Measurements from ENCODE around the gene PPP1R3F.

Gene PPP1R3F

DNA sequence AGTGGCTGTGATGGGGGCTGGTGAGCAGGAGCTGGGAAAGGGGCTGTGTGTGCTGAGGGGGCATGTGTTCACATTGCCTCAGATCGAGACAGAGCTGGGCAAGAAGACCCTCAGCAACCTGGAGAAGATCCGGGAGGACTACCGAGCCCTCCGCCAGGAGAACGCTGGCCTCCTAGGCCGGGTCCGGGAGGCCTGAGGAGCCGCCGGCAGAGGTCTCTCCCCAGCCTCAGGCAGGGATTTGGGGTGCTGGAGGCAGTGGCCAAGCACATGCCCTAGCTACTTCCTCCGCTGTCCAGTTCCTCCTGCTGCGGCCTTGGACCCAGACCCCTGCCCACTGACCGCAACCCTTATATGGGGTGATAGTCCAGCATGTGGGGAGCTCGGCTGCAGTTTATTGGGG is 19.5 kb upstream of the PPP1R3F start:
- no peak for DNase-seq

- DNase-seq = no peak
These were observed 19.0 kb upstream of the PPP1R3F start for GRCh38 chrX:49250578-49250977.

DNA sequence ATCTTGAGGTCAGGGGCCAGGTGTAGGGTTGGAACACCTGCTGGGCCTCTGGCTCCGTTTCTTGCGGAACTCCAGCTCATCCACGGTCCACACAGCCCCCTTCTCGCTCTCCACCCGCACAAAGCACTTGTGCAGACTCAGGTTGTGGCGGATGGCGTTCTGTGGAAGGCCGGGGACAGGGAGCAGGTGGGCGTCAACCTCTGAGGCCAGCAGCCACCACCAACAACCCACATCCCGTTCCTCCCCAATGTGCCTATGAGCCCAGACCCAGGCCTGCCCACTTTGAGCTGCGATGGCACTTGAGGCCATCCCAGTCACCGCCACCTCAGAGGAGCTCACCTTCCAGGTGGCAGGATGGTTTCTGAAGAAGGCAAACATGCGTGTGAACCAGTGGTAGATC is 18.3 kb upstream of the PPP1R3F start:
- no peak for DNase-seq

DNA sequence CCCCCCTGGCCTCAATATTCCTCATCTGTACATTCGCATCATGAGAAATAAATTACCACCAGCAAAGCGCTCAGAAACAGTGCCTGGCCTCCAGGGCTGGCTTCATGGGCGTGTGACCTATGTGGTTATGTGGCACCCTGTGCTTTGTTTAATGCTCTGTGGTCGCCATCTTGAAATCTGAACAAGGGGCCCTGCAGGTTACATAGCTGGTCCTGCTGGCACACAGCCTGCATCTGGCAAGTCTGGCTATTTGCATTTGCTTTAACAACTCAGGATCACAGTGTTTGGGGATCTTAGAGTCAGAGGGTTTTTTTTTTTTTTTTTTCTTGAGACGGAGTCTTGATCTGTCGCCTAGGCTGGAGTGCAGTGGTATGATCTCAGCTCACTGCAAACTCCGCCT is 15.0 kb upstream of the PPP1R3F start:
- no peak for DNase-seq

DNA sequence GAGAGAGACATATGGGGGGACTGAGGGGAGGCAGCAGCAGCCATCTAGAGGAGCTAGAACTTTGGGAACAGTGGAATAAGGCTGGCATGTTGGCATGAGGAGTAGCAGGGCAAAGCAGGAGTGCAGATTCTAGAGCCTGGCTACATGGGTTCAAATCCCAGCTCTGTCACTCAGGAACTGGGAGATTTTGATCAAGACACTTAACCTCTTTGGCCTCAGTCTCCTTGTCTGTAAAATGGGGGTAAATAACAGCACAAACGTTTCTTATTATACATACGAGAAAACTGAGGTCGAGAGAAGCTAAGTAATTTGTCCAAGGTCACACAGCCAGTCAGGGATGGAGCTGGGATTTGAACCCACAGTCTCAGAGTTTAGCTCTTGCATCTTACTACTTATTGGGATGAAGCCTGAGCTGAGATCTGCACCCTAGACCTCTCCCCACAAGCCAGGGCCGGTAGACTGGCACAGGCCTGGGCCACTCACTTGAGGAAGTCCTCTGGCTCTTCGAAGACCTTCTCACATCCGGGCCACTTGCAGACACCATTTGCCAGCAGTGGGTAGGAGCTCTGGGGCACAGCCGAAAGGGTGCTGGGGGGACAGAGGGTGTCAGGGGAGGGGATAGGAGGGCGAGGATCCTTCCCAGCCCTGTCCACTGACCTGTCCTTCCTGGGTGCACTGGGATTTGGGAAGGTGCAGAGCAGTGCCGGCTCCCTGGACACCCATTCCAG is 13.2 kb upstream of the PPP1R3F start:
- DNase-seq = no peak

GRCh38 chrX:49257074-49257790 is 12.4 kb upstream of the PPP1R3F start:
- no peak for DNase-seq

DNA sequence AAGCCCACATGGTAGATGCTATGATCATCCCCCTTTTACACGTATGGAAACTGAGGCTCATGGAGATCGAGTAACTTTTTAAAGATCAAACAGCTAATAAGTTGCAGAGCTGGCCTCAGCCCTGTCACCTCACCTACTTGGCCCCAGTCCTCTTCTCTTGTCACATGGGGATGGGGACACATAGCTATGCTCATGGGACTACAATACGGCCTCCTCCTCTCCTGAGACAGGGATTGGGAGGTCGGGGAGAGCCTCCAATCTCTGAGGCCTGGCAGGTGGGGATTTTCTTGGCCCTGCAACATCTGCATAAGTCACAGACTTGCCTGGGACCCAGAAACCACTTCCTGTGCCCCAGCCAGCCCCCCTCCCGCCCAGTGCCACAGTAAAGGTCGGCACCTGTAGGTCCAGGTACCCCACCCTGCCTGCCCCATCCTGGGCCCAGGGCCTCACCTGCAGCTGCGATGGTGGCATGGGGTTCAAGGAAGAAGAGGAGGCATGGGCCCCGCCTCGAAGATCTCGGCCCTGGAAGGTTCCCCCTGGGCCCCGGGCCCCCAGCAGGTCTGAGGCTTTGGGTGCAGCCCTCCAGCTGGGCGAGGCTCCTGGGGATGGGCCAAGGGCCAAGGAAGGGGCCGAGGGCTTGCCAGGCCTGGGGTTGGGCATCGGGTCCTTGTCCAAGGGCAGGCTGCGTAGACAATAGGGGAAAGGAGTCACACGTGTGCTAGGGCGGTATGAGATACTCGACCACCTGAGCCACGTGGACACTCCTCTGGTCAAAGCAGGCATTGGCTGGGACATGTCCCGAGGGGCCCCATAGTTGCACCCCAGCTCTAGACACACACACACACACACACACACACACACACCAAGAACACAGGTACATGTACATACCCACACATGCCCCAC is 11.5 kb upstream of the PPP1R3F start:
- no peak for DNase-seq

DNA sequence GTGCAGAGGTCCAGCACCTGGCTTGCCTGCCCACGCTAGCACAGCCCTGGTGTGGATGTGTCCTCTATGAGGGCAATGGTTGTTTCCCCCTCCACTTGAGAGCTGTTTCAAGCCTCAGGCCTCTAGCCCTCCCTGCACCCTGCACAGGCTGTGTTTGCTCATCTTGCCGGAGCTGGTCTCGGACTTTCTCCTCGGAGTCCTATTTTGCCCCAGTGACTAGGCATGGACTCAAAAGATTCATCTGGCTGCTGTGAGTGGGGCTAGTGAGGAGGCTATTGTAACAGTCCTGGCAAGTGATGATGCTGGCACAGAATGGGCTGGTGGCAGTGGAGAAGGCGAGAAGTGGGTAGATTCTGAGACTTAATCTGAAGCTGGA is 10.9 kb upstream of the PPP1R3F start:
- no peak for DNase-seq

DNA sequence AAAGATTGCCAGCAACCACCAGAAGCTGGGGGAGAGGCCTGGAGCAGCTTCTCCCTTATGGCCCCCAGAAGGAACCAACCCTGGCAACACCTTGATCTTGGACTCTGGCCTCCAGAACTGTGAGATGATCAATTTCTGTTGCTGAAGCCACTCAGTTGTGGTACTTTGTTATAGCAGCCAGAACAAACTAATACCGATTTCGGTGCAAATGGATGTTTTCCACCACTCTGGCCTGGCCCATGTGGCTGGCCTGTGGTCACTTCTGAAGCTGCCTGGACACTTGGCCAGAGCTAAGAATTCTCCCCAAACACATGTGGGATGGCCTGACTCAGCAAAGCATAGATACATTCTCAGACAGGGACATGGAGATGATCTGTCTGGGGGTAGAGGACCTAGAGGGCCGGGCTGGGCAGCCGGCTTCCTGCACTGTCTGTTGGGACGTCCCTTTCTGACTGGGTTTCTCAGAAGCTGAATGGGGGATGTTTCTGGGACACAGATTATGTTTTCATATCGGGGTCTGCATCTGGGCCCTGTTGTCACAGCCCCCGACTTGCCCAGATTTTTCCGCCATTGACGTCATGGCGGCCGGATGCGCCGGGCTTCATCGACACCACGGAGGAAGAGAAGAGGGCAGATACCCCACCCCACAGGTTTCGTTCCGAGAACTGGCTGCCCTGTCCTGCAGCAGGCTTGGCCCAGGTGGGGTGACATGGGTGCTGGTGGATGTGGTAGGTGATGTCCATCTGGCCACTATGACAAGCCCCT is 9.2 kb upstream of the PPP1R3F start:
- DNase-seq = no peak

DNA sequence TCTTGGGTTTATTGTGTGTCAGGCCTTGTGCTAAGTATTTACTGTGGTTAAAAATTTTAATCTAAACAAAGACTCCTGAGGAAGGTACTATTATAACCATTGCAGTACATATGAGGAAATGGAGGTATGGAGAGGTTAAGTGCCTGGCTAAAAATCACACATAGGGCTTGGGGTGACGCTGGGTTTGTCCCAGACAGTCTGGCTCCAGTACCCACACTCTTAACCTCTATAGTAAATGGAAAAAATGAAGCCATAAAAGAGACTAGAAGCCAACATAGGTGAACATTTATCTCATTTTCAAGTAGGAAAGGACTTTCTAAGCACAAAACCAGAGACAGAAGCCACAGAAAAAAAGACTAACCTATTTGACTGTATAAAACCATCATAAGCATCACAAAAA is 7.0 kb upstream of the PPP1R3F start:
- DNase-seq = no peak

GRCh38 chrX:49263631-49264030 is 6.0 kb upstream of the PPP1R3F start:
- DNase-seq = no peak

- DNase-seq = no peak
These were observed 5.1 kb upstream of the PPP1R3F start, which contains the start of gene FOXP3 for GRCh38 chrX:49264460-49264859. Gene FOXP3, minus strand, starts transcription at chrX:49264710. Its CDS starts 6,205 bp downstream, at chrX:49258505.

DNA sequence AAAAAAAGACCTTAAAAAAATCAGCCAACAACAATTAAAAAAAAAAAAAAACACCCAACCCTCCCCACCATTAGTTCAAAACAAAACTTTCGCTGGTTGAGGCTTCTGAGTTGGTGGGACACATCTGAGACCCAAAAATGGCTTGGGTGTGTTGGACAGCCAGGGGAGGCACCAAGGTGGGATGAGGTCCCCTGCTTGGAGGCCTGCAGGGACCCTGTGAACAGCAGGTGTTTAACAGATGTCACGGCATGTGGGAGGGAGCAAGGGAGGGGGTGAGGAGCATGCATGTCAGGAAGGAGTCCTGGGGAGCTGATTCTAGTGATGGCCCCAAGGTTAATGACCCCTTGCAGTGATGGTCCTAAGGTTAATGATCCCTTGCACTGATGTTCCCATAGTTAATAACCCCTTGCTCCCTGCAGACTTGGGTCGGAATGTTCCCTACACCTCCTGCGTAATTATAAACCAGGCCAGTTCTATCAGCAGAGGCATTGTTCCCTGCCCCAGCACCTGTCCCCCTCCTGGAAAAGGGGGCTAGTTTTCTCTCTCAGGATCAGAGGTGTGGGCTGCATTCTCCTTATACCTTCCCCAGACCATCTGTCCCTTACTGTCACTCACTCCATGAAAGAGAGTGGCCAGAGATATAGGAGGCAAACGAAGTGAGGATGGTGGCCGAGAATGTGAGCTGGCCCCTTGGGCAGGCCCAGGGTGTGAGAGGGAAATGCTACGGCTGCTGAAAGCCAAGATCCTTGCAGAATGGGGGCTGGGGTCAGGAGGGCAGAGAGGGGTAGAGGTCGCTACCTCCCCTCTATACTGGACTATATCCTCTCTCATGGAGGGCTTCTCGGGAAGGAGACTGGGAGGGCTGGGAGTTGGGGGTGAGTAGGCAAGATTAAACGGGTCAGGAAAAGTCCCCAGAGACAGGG is 2.8 kb upstream of the PPP1R3F start:
- DNase-seq = no peak

GRCh38 chrX:49268702-49269009 is 937 bp upstream of the PPP1R3F start:
- no peak for DNase-seq

DNA sequence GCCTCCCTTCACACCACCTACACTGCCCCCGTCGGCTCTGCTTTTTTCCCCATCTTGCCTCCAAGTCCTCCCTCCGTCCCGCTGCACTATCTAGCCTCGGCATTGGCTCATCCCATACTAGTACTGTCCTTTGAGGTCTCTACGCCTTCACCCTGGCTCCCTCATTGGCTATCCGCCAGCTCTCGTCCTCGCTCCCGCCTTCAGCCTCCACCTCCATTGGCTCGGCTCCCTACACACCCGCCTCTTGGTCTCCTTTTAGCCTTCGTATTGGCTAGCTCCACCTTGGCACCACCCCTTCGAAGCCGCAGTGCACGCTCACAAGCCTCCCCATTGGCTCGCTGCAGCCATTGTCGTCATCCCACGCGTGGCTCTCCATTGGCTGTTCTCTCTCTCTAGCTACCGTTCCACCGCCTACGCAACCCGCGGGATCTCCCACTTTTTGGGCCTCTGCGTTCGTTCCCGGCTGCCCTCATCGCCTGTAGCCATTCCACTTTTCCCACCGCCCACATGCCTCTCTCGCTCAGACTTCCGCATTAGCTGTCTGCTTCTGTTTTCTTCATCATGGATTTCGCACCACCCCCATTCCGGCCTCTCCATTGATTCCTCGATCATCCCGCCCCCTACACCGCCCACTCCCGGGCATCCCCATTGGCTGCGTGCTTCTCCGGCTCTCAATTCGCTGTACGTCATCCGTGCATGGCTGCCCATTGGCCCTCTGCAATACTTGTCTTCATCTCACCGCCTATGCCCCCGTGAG is 405 bp upstream of the PPP1R3F start:
- DNase-seq = peak; percentile 93 to 94

GRCh38 chrX:49270249-49270921 is 792 bp downstream of the PPP1R3F start:
- DNase-seq = no peak

- no peak for DNase-seq
These were observed 1.7 kb downstream of the PPP1R3F start for GRCh38 chrX:49271341-49271740.

DNA sequence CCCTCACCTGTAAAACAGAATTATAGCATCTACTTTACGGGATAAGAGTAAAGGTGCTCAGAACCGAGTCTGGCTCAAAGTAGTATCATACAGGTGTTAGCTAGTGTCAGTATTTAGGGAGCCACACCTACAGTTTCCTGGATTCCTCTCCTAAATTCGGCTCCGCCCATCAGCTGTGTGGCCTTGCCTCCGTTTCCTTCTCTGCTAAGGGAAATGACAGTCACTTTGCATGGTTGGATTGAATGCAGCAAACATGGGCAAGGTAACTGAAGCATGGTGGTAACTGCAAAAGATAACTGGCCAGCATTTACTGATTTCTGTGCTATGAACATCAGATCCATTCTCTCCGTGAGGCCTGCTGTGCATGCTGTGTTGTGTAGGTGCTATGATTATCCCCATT is 2.8 kb downstream of the PPP1R3F start:
- DNase-seq = no peak

DNA sequence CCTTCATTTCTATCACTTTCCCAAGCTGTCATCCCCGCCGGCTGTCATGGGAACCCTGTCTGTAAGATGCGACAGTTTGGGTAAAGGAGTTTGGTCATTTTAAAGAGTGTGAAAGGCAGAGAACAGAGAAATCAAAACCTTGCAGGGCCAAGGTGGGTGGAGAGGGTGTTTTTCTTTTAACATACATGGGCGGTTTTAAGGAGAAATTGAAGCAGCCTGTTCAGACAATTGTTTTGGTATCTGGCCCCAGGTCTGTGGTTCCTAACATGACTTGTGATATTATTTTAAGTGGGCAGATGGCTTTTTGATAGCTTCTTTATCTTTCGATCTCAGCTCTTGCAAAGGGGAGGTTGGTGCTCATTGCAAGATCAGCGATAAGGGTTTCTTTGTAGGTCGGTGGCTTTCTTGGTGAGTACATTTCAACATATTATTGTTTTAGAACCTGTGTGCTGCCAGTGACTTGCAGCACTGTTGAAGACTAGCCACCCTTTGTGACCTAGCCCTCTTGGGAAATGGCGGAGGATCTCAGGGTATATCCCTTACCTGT is 3.7 kb downstream of the PPP1R3F start:
- peak; percentile 65 to 69 for DNase-seq

DNA sequence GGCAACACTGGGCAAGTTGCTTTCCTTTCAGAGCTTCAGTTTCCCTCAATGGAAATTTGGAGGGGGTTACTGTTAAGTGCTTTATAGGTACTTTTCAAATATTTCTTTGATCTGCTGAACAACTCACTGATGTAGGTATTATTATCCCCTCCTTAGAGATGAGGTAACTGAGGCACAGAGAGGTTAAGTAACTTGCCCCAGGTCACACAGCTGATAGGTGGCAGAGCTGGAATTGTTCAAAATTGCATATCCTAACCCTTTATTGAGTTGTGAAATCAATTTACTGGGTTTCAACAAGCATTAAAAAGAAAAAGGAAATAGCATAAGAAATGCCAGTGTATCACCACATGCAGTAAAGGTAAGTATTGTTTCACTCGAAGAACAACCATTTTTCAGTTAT is 6.6 kb downstream of the PPP1R3F start:
- DNase-seq = no peak

All from activated T-cell treated with anti-CD3 and anti-CD28 coated beads, Interleukin-2, amount 50 U/mL, for 48 hours (primary cell).